SU-DHL-6 (cell line): ENCODE data around the gene POU6F2.
"Not testable (repeated sequence)": the region's sequence is repeated elsewhere in the genome, so short reads cannot be mapped to it uniquely, and the experiment has no call there.

Experiments
- H2AFZ ChIP-seq: fragments of 200-600 bp; sonication (generic); 2 replicates; pipeline ENCODE4 v1.6.1; 2014; ENCODE audit warnings: low read depth, mild to moderate bottlenecking, moderate library complexity, mixed read lengths, antibody characterized with exemption, low read length; ENCODE audit not compliant: severe bottlenecking
- H3F3A ChIP-seq: fragments of 200-600 bp; shearing (Covaris generic); 2 replicates; pipeline ENCODE4 v1.6.0; 2016; ENCODE audit warnings: antibody characterized with exemption, mild to moderate bottlenecking; ENCODE audit not compliant: insufficient read depth
- H3K27ac ChIP-seq: fragments of 200-600 bp; sonication (generic); 2 replicates; pipeline ENCODE4 v1.5.1; 2016; ENCODE audit warnings: low read depth, mild to moderate bottlenecking, low read length, moderate library complexity, mixed read lengths
- H3K27me3 ChIP-seq: fragments of 200-600 bp; sonication (generic), shearing (Covaris generic); 2 replicates; pipeline ENCODE4 v1.6.0; 2014; ENCODE audit warnings: mild to moderate bottlenecking, low read length
- H3K36me3 ChIP-seq: fragments of 200-600 bp; sonication (generic); 2 replicates; pipeline ENCODE4 v1.6.1; 2014; ENCODE audit warnings: mild to moderate bottlenecking, low read length, mixed read lengths
- H3K4me2 ChIP-seq: fragments of 300-600, 200-600 bp; shearing (Covaris generic), sonication (generic); 2 replicates; pipeline ENCODE4 v1.6.0; 2014; ENCODE audit warnings: low read length, low read depth, mild to moderate bottlenecking; ENCODE audit not compliant: poor library complexity, severe bottlenecking
- H3K4me3 ChIP-seq: fragments of 200-600 bp; sonication (generic); 2 replicates; pipeline ENCODE4 v1.5.1; 2014; ENCODE audit warnings: antibody characterized with exemption, low read length, mild to moderate bottlenecking, mixed read lengths; ENCODE audit not compliant: insufficient read depth, poor library complexity, severe bottlenecking
- H3K79me2 ChIP-seq: fragments of 200-600 bp; sonication (generic); 2 replicates; pipeline ENCODE4 v1.6.1; 2014; ENCODE audit warnings: mild to moderate bottlenecking, low read length, moderate library complexity; ENCODE audit not compliant: insufficient read depth
- H3K9ac ChIP-seq: fragments of 200-600 bp; sonication (generic); 2 replicates; pipeline ENCODE4 v1.7.0; 2014; ENCODE audit warnings: mild to moderate bottlenecking, low read length
- H3K9me2 ChIP-seq: fragments of 200-600 bp; sonication (generic); replicated peaks from 2 replicates; pipeline ENCODE4 v1.6.1; 2014; ENCODE audit warnings: low read length; ENCODE audit not compliant: insufficient read depth
- H3K9me3 ChIP-seq: fragments of 200-600 bp; sonication (generic); 2 replicates; pipeline ENCODE4 v1.6.1; 2014; ENCODE audit warnings: low read length, mixed read lengths; ENCODE audit not compliant: insufficient read depth
- H4K20me1 ChIP-seq: fragments of 200-600 bp; sonication (generic); 2 replicates; pipeline ENCODE4 v1.6.1; 2014; ENCODE audit warnings: low read depth, mild to moderate bottlenecking, antibody characterized with exemption, low read length, moderate library complexity, mixed read lengths
- CTCF ChIP-seq: fragments of 200-600 bp; sonication (generic); IDR thresholded peaks from one replicate; pipeline ENCODE4 v1.5.1; 2017; ENCODE audit warnings: antibody characterized with exemption, mild to moderate bottlenecking, low read length, moderate library complexity; ENCODE audit not compliant: insufficient read depth, poor library complexity, severe bottlenecking
- EZH2phosphoT487 ChIP-seq: fragments of 200-600 bp; sonication (generic), shearing (Covaris generic); conservative IDR thresholded peaks from 2 replicates; pipeline ENCODE4 v1.6.1; 2018; ENCODE audit warnings: mild to moderate bottlenecking, antibody characterized with exemption, low read length, moderate library complexity, mixed read lengths

The POU6F2 gene

GRCh38 chr7:39187130-39187529 lies 209.4 kb downstream of the POU6F2 start:
- H3K9me3 ChIP-seq: no peaks in the 10 kb centered on the region
- no peaks in the 10 kb centered on the region for H3K9me2 ChIP-seq
- H3K79me2 ChIP-seq: no peaks in the 10 kb centered on the region
- no peak overlapping the region for H3K9ac ChIP-seq
- H3K4me3 ChIP-seq: no peak overlapping the region
- H3K27ac ChIP-seq: no peak overlapping the region
- no peaks in the 10 kb centered on the region for H4K20me1 ChIP-seq
- H2AFZ ChIP-seq: no peak overlapping the region
- H3K27me3 ChIP-seq: no peaks in the 10 kb centered on the region
- H3K4me2 ChIP-seq: no peak overlapping the region
- no peaks in the 10 kb centered on the region for H3K36me3 ChIP-seq
- H3F3A ChIP-seq: no peaks in the 10 kb centered on the region
- TF ChIP-seq CTCF: no peak
- TF ChIP-seq EZH2phosphoT487: no peak

- Histone ChIP-seq H4K20me1 (no peaks in the 10 kb centered on the region), H3K36me3 (no peaks in the 10 kb centered on the region), H3K79me2 (no peaks in the 10 kb centered on the region), H3K4me2 (no peak overlapping the region), H3K9me3 (no peaks in the 10 kb centered on the region), H3K27ac (no peak overlapping the region), H3K9ac (no peak overlapping the region), H3K4me3 (no peak overlapping the region), H3K9me2 (no peaks in the 10 kb centered on the region), H3K27me3 (no peaks in the 10 kb centered on the region), H2AFZ (no peak overlapping the region), H3F3A (no peaks in the 10 kb centered on the region)
- TF ChIP-seq EZH2phosphoT487 (no peak), CTCF (no peak)
Observed at GRCh38 chr7:39192476-39192875, 214.8 kb downstream of the POU6F2 start.

GRCh38 chr7:39194388-39194787 lies 216.7 kb downstream of the POU6F2 start:
- not testable (repeated sequence) for H4K20me1 ChIP-seq, H3K9me3 ChIP-seq, H3K79me2 ChIP-seq, H3K9ac ChIP-seq, H3K27me3 ChIP-seq, H2AFZ ChIP-seq, H3K4me3 ChIP-seq, H3K27ac ChIP-seq, H3K4me2 ChIP-seq, H3K36me3 ChIP-seq, H3K9me2 ChIP-seq, H3F3A ChIP-seq

GRCh38 chr7:39195967-39196366 lies 218.3 kb downstream of the POU6F2 start:
- Histone ChIP-seq H3K9me3 (no peaks in the 10 kb centered on the region), H3K9ac (no peak overlapping the region), H3K4me2 (no peak overlapping the region)

More at GRCh38 chr7:39195967-39196366, 218.3 kb downstream of the POU6F2 start:
- Histone ChIP-seq H3K9me2 (no peaks in the 10 kb centered on the region), H2AFZ (no peak overlapping the region), H3F3A (no peaks in the 10 kb centered on the region), H3K36me3 (no peaks in the 10 kb centered on the region), H3K79me2 (no peaks in the 10 kb centered on the region), H3K27ac (no peak overlapping the region), H3K4me3 (no peak overlapping the region), H3K27me3 (no peaks in the 10 kb centered on the region), H4K20me1 (no peaks in the 10 kb centered on the region)
- TF ChIP-seq EZH2phosphoT487 (no peak), CTCF (no peak)
